GM19043 (cell line): ENCODE results near the gene RYK.

Experiments
- ATAC-seq: cut with Tn5 transposase; IDR thresholded peaks from one replicate; pipeline ENCODE4 v1.9.1; 2021; ENCODE audit warnings: low read depth; ENCODE audit not compliant: unreplicated experiment

The RYK gene

GRCh38 chr3:134258761-134259347 is 8.2 kb upstream of the RYK start:
- ATAC-seq = no peak

GRCh38 chr3:134255404-134255803 is 4.7 kb upstream of the RYK start:
- ATAC-seq = no peak

- ATAC-seq = no peak
These were observed 3.0 kb upstream of the RYK start for GRCh38 chr3:134253475-134254226.

- ATAC-seq = no peak
These were observed 2.1 kb upstream of the RYK start for GRCh38 chr3:134252766-134253165.

GRCh38 chr3:134251731-134252391 is 1.2 kb upstream of the RYK start:
- ATAC-seq = no peak

- peak; percentile 33 for ATAC-seq
These were observed 533 bp downstream of the RYK start for GRCh38 chr3:134249935-134250716.

- ATAC-seq = no peak
These were observed 1.3 kb downstream of the RYK start for GRCh38 chr3:134249296-134249841.

GRCh38 chr3:134244921-134245320 is 5.7 kb downstream of the RYK start:
- ATAC-seq = no peak

GRCh38 chr3:134242649-134243617 is 7.7 kb downstream of the RYK start:
- ATAC-seq = no peak

GRCh38 chr3:134239538-134239937 is 11.1 kb downstream of the RYK start:
- ATAC-seq = peak; percentile 44

- ATAC-seq = no peak
These were observed 13.1 kb downstream of the RYK start for GRCh38 chr3:134237454-134238145.

GRCh38 chr3:134236505-134237170 is 14.0 kb downstream of the RYK start:
- peak; percentile 61 for ATAC-seq

GRCh38 chr3:134235577-134236076 is 15.0 kb downstream of the RYK start:
- ATAC-seq = no peak

GRCh38 chr3:134232951-134233350 is 17.7 kb downstream of the RYK start:
- ATAC-seq = no peak

- no peak for ATAC-seq
These were observed 18.5 kb downstream of the RYK start for GRCh38 chr3:134232151-134232550.

- ATAC-seq = no peak
These were observed 19.5 kb downstream of the RYK start for GRCh38 chr3:134231131-134231530.

GRCh38 chr3:134229038-134229437 is 21.6 kb downstream of the RYK start:
- ATAC-seq = no peak

- no peak for ATAC-seq
These were observed 22.2 kb downstream of the RYK start for GRCh38 chr3:134228479-134228878.
